SK-N-SH treated with all-trans-retinoic acid at 6 μM for 48 hours (cell line): ENCODE data around the gene MRPL52.

Experiments
- CREB5 ChIP-seq: fragments of 250-450 bp; sonication (Bioruptor Pico); IDR thresholded peaks from 2 replicates; pipeline ENCODE4 v1.5.1; 2020; ENCODE audit warnings: low read depth, mild to moderate bottlenecking, moderate library complexity
- ISL1 ChIP-seq: fragments of 250-450 bp; sonication (Bioruptor Pico); IDR thresholded peaks from 2 replicates; pipeline ENCODE4 v2.1.2; 2022; ENCODE audit warnings: mild to moderate bottlenecking, moderate library complexity
- ZNF8 ChIP-seq: fragments of 450-650 bp; formaldehyde crosslinking; IDR thresholded peaks from 2 replicates; pipeline ENCODE4 v1.5.0; 2020; ENCODE audit warnings: mild to moderate bottlenecking, moderate library complexity

GRCh38 chr14:22864979-22865378 is 35.3 kb downstream of the MRPL52 start:
- TF ChIP-seq ISL1 (CRISPR knock-in tag): no peak
- TF ChIP-seq CREB5: no peak
- no peak for TF ChIP-seq ZNF8 (CRISPR knock-in tag)
